Hematopoietic multipotent progenitor cell treated with erythropoietin and hydrocortisone succinate and interleukin-3 and kit ligand, for 6 days (in vitro differentiated cells): ENCODE data around the gene SYCP2L.
A peak's percentile ranks its signal among the peaks of the same experiment; 100 is the strongest.

ENCODE experiments used
- DNase-seq: peaks from one replicate; pipeline ENCODE4 v3.0.0-alpha.2; 2015

Gene SYCP2L

GRCh38 chr6:11009353-11009752 lies 122.5 kb downstream of the SYCP2L start:
- DNase-seq = no peak

GRCh38 chr6:11011787-11012234 lies 125.0 kb downstream of the SYCP2L start:
- peak; percentile 9 for DNase-seq

- no peak for DNase-seq
Observed at GRCh38 chr6:11012295-11012754, 125.5 kb downstream of the SYCP2L start.

- DNase-seq = no peak
Observed at GRCh38 chr6:11012976-11013720, 126.3 kb downstream of the SYCP2L start.

- no peak for DNase-seq
Observed at GRCh38 chr6:11013721-11014070, 126.8 kb downstream of the SYCP2L start.

GRCh38 chr6:11015102-11015501 lies 128.2 kb downstream of the SYCP2L start:
- DNase-seq = no peak

GRCh38 chr6:11016452-11016851 lies 129.6 kb downstream of the SYCP2L start:
- no peak for DNase-seq

GRCh38 chr6:11017090-11017489 lies 130.2 kb downstream of the SYCP2L start:
- no peak for DNase-seq

GRCh38 chr6:11018225-11018624 lies 131.4 kb downstream of the SYCP2L start:
- peak; percentile 6 for DNase-seq

GRCh38 chr6:11021003-11021402 lies 134.2 kb downstream of the SYCP2L start:
- no peak for DNase-seq

- no peak for DNase-seq
Observed at GRCh38 chr6:11021714-11022113, 134.9 kb downstream of the SYCP2L start.

- no peak for DNase-seq
Observed at GRCh38 chr6:11023032-11023431, 136.2 kb downstream of the SYCP2L start.
